Activated T-helper 9 cell treated with anti-CD3 and anti-CD28 coated beads, Interleukin-2, amount 50 U/mL, for 16 hours (primary cell): ENCODE measurements around the gene PAPPA.

ENCODE experiments used
- DNase-seq: peaks from one replicate; pipeline ENCODE4 v3.0.0-alpha.2; 2020; ENCODE audit warnings: low read depth

PAPPA gene

DNA sequence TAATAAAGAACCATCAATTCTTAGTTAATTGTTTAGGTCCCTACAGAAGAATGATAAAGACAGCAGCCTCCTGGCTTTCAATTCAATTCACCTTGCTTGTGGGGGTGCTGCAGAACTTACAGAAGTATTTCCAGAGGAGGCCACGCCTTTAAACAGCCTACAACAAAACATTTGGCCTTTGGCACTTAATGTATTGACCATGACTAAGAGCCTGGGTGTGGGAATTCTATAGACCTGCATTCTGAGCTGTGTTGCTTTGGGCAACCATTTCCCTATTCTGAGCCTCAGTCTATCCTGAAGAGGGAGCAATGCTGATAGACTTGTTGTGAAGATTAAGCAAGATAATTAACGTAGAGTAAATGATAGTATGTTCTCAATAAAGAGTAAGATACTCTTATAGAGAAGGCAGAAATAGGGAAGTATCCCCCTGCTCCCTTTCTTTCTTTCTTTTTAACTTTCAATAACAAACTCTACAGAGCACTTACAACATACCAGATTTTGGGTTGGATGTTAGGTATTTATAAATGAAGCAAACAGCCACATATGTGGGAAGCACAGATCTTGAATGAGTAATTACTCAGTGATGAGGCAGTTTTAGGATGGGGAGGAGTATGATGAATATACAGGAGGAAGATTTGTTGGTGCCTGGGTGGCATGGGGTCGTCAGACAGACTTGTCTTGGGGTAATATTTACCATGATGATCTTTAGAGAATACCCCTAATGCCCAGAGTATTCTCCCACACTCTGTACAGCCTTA lies 28.4 kb downstream of the PAPPA start:
- no peak for DNase-seq

DNA sequence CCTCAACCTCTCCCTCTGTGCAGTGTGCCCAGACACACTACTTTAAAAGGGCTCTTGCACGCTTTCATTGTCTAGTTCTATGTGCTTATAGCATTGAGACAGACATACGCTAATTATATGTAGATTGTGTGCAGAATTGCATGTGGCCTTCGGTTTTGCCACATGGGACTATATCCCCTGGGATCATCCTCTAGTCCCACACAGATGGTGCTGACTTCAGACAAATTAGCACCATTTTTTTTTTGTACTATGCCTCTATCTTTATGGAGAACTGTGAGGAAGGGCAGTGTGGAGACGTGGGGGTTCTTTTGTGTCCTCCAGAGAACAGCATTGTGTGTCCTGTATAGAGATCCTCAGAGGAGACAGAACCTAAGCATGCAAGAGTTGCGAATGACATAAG lies 29.3 kb downstream of the PAPPA start:
- no peak for DNase-seq

- DNase-seq: no peak
Observed at GRCh38 chr9:116187570-116188170, 34.1 kb downstream of the PAPPA start.

- DNase-seq: no peak
Observed at GRCh38 chr9:116189683-116190082, 36.1 kb downstream of the PAPPA start.

- DNase-seq: no peak
Observed at GRCh38 chr9:116190637-116191396, 37.2 kb downstream of the PAPPA start.

- DNase-seq: no peak
Observed at GRCh38 chr9:116191576-116192415, 38.2 kb downstream of the PAPPA start.

DNA sequence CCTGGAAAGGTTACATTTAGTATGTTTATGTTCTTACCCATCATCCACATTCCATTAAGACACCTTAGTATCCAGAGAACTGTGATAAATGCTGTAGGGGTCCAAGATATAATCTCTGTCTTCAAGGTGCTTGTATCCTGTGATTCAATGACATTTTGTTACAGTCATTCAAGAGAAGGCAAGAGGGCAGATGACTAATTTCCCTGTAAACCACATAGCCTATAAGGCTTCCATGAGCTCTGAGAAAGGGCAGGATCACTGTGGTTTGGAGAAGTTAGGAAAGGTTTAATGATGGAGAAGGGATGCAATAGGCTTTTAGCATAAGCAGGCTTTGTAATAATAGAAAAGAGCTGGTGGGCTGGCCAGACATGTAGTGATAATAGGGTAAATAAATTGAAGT lies 40.0 kb downstream of the PAPPA start:
- DNase-seq: no peak

DNA sequence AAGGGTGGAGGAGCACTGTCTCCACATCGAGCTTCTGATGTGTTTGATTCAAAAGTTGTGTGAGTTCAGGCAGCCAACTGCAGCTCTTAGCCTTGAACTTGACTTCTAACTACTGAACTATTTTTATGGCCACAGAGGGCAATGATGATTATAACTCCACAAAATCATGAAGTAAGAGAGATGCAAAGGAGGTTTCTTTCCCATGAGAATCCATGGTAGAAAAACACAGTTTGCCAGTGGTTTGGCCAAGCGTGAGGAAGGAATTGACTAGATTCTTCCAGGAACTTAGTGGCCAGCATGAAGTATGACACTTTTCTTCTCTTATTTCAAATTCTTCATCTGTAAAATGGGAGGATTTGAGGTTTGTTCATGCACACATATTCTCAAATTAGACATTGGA lies 43.2 kb downstream of the PAPPA start:
- DNase-seq: no peak

- no peak for DNase-seq
Observed at GRCh38 chr9:116198344-116198743, 44.8 kb downstream of the PAPPA start.

DNA sequence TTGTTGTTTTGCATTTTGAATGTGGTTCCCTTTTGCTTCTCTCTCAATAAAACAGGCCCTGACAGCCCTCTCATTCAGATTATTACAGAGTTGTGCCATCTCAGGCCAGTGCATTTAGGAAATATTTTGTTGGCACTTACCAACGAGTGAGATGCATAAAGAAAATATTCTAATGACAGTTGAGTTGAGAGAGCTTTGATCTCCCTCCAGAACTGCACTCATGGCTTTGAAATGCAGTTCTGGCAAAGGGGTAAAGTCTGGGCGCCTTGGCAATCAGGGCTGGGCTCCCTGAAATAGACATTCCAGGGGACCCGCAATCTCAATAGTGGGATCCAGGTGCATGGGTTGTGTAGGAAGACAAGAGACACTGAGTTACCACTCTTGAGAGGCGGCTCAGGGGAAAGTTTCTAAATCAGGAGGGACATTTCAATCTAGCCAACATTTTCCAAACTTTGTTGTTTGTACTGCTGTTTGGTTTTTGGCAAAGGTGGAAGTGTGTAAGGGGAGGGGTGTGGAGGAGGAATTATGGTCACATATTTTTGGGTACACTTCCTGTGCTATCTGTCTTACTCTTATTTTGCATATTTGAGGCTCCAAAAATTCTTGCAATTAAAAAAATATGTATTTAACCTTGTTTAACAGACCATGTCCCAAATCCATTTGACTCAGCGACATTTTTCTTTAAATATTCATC lies 48.8 kb downstream of the PAPPA start:
- DNase-seq: no peak

DNA sequence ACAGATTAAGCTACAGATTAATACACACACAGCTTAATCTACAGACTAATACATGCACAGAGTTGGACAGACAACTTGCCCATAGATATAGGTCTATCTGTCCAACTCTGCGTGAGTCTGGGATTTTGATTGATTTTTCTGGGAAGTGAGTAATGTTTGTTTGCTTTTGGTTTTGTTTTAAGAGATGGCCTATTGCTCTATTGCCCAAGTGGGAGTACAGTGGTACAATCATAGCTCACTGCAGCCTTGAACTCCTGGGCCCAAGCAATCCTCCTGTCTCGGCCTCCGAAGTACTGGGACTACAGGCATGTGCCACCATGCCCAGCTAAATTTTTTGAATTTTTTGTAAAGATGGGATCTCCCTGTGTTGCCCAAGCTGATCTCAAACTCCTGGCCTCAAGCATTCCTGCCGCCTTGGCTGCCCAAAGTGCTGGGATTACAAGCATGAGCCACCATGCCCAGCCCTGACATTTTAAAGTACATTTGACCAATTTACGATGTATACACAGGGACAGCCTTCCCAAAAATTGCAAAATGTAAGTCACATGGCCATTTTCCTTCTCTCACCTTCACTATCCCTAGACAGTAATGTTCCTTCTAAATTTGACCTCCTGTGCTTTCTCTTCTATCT lies 50.8 kb downstream of the PAPPA start:
- DNase-seq: no peak

DNA sequence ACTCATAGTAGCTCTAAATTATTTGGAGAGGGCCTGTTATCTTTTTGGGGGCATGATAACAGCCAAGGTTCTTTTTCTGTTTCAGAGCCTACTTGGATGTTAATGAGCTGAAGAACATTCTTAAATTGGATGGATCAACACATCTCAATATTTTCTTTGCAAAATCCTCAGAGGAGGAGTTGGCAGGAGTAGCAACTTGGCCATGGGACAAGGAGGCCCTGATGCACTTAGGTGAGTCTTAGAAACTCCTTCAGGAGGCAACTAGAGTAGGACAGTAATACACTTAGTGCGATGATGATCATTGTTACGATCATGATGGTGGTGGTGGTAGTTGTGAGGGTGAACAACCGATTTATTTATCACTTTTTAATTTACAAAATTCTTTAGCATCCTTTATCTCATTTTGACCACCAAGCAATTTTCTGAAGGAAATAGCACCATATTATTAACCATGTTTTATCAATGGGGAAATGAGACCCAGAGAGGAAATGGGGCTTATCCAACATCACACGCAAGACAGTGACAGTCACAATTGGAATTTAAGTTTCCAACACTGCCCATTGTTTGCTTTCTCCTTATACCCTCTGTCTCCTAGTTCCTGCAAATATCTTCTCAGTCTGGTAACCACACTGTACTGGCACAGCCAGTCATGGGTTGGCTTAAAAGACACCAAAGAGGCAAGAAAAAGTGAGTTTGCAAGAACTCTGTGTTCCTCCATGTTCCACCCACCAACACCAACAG lies 54.0 kb downstream of the PAPPA start:
- no peak for DNase-seq

DNA sequence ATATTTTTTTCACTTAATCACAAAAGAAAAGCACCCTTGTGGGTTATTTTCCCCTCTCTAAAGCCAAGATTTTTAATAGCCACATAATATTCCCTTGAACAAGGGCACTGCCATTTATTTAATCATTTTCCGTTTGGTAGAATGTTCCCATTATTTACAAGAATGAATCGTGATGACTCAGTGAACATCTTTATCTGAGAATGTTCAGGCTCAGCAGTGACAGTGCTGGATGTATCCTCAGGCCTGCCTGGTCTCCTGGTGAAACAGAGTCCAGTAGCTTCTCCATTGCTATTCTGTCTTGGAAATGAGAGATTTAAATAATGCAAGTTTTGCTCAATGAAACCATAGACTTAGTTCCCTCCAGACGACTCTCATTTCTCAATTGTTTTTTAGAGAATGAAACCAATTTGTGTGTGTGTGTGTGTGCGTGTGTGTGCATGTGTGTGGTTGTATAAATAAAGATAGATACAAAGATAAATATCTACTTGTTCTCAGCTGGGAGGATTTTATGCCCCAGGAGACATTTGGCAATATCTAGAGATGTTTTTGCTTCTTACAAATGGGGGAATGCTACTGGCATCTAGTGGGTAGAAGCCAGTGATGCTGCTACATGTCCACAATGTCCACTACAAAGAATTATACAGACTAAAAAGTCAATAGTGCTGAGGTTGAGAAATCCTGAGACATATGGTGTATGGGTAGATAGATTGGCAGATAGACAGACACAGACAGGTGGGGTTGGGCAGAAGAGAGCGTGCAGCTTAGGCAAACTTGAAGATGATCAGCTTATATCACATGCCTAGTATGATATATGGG lies 55.0 kb downstream of the PAPPA start:
- DNase-seq: no peak

DNA sequence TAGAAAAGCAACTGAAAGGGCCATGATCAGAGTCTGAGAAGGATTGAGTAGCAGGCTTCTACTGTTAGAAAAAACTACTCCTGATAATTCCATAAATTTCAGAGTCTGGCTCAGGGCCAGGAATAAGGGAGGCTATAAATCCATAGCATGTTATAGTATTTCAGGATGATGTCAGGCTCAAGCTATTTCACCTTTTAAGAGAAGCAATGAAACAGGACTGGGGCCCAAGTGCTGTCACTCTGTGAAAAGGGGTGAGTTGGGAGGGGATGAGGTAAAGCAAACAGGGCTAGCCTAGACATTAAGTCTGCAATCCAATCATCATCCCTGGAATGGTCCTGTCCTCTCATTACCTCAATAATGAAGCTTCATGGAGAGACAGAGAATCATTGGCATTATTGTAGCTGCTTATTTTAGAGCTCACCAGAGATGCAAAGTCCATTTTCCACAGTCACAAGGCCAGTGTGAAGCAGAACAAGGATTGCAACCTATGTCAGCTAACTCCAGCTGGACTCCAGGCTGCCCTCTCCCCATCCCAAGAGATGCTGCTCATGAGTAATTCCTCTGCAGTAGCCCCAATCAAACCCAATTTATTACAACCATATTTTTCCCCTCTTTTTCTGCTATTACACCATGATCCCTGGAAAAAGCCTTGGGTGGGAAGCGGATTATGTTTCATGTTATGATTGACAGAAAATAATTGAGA lies 56.0 kb downstream of the PAPPA start:
- DNase-seq: no peak

GRCh38 chr9:116212986-116213692 lies 59.5 kb downstream of the PAPPA start:
- no peak for DNase-seq

DNA sequence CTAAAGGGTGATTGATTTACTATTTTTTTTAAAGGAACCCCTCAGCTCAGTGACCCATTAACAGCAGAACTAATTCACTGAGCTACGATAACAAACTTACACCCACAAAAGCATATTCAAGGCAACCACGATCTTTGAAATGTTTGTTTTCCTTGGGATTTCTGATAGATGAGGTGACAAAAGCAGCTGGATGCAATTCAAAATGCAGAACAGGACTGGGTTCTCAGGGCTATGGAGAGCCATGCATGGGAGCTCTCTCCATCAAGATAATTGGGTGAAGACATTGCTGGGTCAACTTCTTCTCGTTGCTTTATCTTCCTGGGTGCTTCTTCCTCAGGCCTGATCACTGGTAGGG lies 60.1 kb downstream of the PAPPA start:
- no peak for DNase-seq

GRCh38 chr9:116218399-116218798 lies 64.8 kb downstream of the PAPPA start:
- no peak for DNase-seq

DNA sequence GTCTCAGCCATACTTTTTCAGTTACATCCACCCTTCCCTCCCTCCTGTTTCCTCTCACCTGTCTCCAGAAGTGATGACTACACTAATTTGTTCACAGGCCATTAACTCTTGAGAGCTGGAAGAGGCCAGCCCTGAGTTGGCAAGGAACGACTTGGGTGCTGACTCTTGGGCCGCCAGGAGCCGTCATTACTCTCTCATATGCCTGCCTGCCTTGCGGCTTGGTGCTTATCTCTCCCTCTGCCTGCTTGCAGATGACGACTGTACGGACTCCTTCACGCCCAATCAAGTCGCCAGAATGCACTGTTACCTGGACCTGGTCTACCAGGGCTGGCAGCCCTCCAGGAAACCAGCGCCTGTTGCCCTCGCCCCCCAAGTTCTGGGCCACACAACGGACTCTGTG lies 66.1 kb downstream of the PAPPA start:
- DNase-seq: no peak
